GM23248 (cell line): Measurements from ENCODE around the gene DEPP1. TPM values are rescaled to one million over a fixed set of nuclear protein-coding genes. Genes with fewer than 3 reads are reported as not detected.

ENCODE experiments used
- DNase-seq: peaks from one replicate; pipeline ENCODE4 v3.0.0-alpha.2; 2015
- H2AFZ ChIP-seq: fragments of 200-600 bp; sonication (generic); 2 replicates; pipeline ENCODE4 v1.6.1; 2016; ENCODE audit warnings: antibody characterized with exemption
- H3F3A ChIP-seq: fragments of 200-600 bp; sonication (generic); 2 replicates; pipeline ENCODE4 v1.6.1; 2016; ENCODE audit warnings: mild to moderate bottlenecking, antibody characterized with exemption, mixed run types; ENCODE audit not compliant: insufficient read depth
- H3K27ac ChIP-seq: fragments of 200-600 bp; sonication (generic); 2 replicates; pipeline ENCODE4 v1.5.1; 2016; ENCODE audit warnings: mild to moderate bottlenecking
- H3K27me3 ChIP-seq: fragments of 200-600 bp; sonication (generic); replicated peaks from 2 replicates; pipeline ENCODE4 v1.6.1; 2016; ENCODE audit warnings: mild to moderate bottlenecking; ENCODE audit not compliant: insufficient read depth
- H3K36me3 ChIP-seq: fragments of 200-600 bp; sonication (generic); 2 replicates; pipeline ENCODE4 v1.6.1; 2016; ENCODE audit warnings: low read depth, mild to moderate bottlenecking
- H3K4me1 ChIP-seq: fragments of 200-600 bp; sonication (generic); 2 replicates; pipeline ENCODE4 v1.6.1; 2016; ENCODE audit warnings: mild to moderate bottlenecking; ENCODE audit not compliant: insufficient read depth
- H3K4me2 ChIP-seq: fragments of 200-600 bp; sonication (generic); one replicate; pipeline ENCODE4 v1.6.1; 2016; ENCODE audit warnings: mild to moderate bottlenecking; ENCODE audit not compliant: unreplicated experiment
- H3K4me3 ChIP-seq: fragments of 200-600 bp; sonication (generic); 2 replicates; pipeline ENCODE4 v1.5.1; 2016; ENCODE audit warnings: mild to moderate bottlenecking
- H3K79me2 ChIP-seq: fragments of 200-600 bp; sonication (generic); 2 replicates; pipeline ENCODE4 v1.6.1; 2016; ENCODE audit warnings: mild to moderate bottlenecking; ENCODE audit not compliant: insufficient read depth
- H3K9ac ChIP-seq: fragments of 200-600 bp; sonication (generic); 2 replicates; pipeline ENCODE4 v1.6.1; 2016; ENCODE audit warnings: mild to moderate bottlenecking
- H3K9me2 ChIP-seq: fragments of 200-600 bp; sonication (generic); 2 replicates; pipeline ENCODE4 v1.6.1; 2016; ENCODE audit warnings: mixed run types, mild to moderate bottlenecking, moderate library complexity; ENCODE audit not compliant: insufficient read depth
- H3K9me3 ChIP-seq: fragments of 200-600 bp; sonication (generic); one replicate; pipeline ENCODE4 v1.6.1; 2017; ENCODE audit warnings: low read depth
- H4K20me1 ChIP-seq: fragments of 200-600 bp; sonication (generic); 2 replicates; pipeline ENCODE4 v1.6.0; 2016; ENCODE audit not compliant: insufficient read depth
- EZH2 ChIP-seq: fragments of 200-600 bp; sonication (generic); IDR thresholded peaks from 2 replicates; pipeline ENCODE4 v1.6.1; 2018; ENCODE audit warnings: antibody characterized with exemption, mild to moderate bottlenecking; ENCODE audit not compliant: insufficient read depth, poor library complexity, severe bottlenecking
- EZH2phosphoT487 ChIP-seq: fragments of 200-600 bp; sonication (generic); IDR thresholded peaks from 2 replicates; pipeline ENCODE4 v1.6.1; 2018; ENCODE audit warnings: antibody characterized with exemption, moderate library complexity, mild to moderate bottlenecking, low read depth; ENCODE audit not compliant: insufficient read depth
- WGBS, 2 experiments: methylation state at CpG; one replicate each; pipeline ENCODE4 v1.1.6; 2015 to 2017; ENCODE audit warnings: low lambda C conversion rate in 2 of 2, low coverage in 1 of 2; ENCODE audit errors: missing lambda C conversion rate in 2 of 2; 5-methylcytosine and 5-hydroxymethylcytosine counted together
- in situ Hi-C: fragments of 300-500 bp; cut with MboI; formaldehyde crosslinking; loops from 2 replicates; pipeline ENCODE4 v1.15.0; 2020
- polyA plus RNA-seq: library from polyadenylated mRNA; unstranded; fragments of >200 nt; fragmentation: Nextera tagmentation; extraction: Ambion mirVana; gene quantifications from 2 replicates; pipeline ENCODE4 v1.2.1, GENCODE V29; 2016
- total RNA-seq: library from RNA; depleted of rRNA; stranded (reverse); fragments of >200 nt; shearing (Covaris generic); gene quantifications from 2 replicates; pipeline ENCODE4 v1.2.3, GENCODE V29; 2014

Gene DEPP1
- total and polyA plus RNA-seq, 2 experiments from 2014 or later = 10.1 to 10.2 TPM

DNA sequence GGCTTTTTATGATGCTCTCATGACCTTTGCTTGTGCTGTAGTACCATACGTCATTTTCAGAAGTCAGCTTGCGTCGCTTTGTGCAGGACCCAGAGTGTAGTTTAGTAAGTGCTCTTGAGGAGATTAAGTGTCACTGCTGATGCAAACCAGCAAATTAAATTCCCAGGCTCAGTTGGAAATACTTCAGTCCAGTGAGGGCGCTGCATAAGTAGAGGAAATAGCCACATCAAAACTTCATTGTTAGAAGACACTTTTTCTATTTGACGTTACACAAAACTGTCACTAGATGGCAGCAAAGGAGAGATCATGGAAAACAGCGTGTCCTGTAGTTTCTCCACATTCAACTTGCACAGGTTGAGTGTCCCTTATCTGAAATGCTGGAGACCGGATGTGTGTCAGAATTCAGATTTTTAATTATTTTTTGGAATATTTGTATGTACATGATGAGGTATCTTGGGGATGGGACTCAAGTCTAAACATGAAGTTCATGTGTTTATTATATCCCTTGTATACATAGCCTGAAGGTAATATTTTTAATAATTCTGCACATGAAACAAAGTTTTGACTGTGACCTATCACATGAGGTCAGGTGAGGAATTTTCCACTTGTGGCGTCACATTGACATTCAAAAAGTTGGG is 30.0 kb upstream of the DEPP1 start:
- in situ Hi-C loops = no loop called here
- no peaks in the 10 kb centered on the region for H3K27me3 ChIP-seq
- H3K79me2 ChIP-seq = peaks cover 8% of the 10 kb centered on the region
- H2AFZ ChIP-seq = 0 out of 2 replicates have a peak overlapping the region, but pooled peaks have one; percentile 14
- no peak overlapping the region for H3K9ac ChIP-seq
- peaks cover 12% of the 10 kb centered on the region; the same call in 1 of the 2 replicates for H3K36me3 ChIP-seq
- peak overlapping the region; percentile 10 for H3K4me2 ChIP-seq
- peak overlapping the region; percentile 32; the same call in 1 of the 2 replicates for H3K4me3 ChIP-seq
- H3F3A ChIP-seq = peaks cover 9% of the 10 kb centered on the region
- 2% methylated on average over 8 of the region's 8 CpGs for WGBS, 2 experiments
- DNase-seq = peak; percentile 90
- H4K20me1 ChIP-seq = no peaks in the 10 kb centered on the region
- no peaks in the 10 kb centered on the region for H3K4me1 ChIP-seq
- no peaks in the 10 kb centered on the region for H3K9me3 ChIP-seq
- H3K9me2 ChIP-seq = no peaks in the 10 kb centered on the region
- H3K27ac ChIP-seq = no peak overlapping the region
- TF ChIP-seq EZH2phosphoT487 = no peak
- no peak for TF ChIP-seq EZH2

DNA sequence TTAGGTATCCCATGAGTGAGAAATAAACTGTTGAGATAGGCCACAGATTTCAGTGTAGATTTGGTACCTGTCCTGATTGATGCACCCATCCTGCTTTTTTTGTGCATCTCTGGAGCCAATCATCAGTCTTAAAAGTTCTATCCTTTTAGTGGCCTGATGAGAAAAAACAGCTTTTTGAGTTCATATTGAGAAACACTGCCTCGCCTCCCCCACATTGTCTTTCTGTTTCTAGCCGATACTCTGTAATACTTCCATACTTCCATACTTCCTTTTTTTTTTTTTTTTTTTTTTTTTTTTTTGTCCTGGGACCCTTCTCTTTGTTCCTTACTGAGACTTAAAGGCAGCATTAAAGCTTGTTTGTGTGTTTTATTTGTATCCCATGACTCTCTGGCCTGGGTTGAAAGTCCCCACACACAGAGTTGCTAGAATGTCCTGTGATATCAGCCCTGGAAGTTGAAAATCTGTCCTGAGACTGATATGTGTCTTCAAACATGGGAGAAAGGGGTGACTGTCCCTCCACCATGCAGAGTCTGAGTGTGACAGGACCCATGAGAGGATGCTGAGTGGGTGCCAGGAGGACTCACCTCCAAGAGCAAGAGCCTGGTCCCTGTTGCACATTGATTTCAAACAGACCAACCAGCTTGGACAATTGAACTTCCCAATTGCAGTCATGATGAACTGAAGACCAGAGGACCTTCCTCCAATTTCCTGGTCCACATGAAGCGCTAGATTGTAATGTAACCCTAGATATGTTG is 27.8 kb upstream of the DEPP1 start:
- Histone ChIP-seq H3K27ac (no peak overlapping the region), H3K9me2 (no peaks in the 10 kb centered on the region), H3K4me2 (no peak overlapping the region), H3K36me3 (peaks cover 13% of the 10 kb centered on the region; the same call in 1 of the 2 replicates), H2AFZ (no peak overlapping the region), H3K27me3 (no peaks in the 10 kb centered on the region), H3K9ac (no peak overlapping the region), H3F3A (peaks cover 18% of the 10 kb centered on the region), H3K4me1 (peaks cover 10% of the 10 kb centered on the region), H4K20me1 (no peaks in the 10 kb centered on the region), H3K9me3 (no peaks in the 10 kb centered on the region), H3K79me2 (peaks cover 28% of the 10 kb centered on the region), H3K4me3 (no peak overlapping the region)
- TF ChIP-seq EZH2phosphoT487 (no peak), EZH2 (no peak)
- in situ Hi-C loops = no loop called here
- no peak for DNase-seq
- WGBS, 2 experiments = 95 to 100% methylated on average over 3 of the region's 3 CpGs

DNA sequence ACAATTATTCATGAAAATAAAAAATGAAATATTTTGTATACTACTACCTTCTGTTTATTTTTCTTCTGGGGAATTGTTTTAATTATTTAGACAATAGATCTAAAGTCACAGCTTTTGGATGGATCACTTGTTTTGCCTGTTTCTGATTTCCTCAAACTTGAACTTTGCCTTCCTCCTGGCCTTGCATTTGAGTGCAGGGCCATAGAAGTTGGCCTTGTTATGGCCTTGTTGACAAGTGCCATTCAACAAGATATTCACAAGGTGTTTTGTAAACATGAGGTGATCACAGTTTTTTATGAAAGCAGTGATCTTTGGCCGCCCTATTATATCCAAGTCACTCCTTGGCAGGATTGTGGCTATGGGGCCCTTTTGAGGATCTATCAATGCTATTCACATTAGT is 26.7 kb upstream of the DEPP1 start:
- H3K79me2 ChIP-seq = peaks cover 28% of the 10 kb centered on the region
- H3K27me3 ChIP-seq = no peaks in the 10 kb centered on the region
- no peaks in the 10 kb centered on the region for H3K9me2 ChIP-seq
- H2AFZ ChIP-seq = no peak overlapping the region
- no peaks in the 10 kb centered on the region for H4K20me1 ChIP-seq
- in situ Hi-C loops = no loop called here
- no peak overlapping the region for H3K9ac ChIP-seq
- no peak overlapping the region for H3K27ac ChIP-seq
- peaks cover 23% of the 10 kb centered on the region for H3F3A ChIP-seq
- no peak for TF ChIP-seq EZH2
- no peak for TF ChIP-seq EZH2phosphoT487
- H3K9me3 ChIP-seq = no peaks in the 10 kb centered on the region
- DNase-seq = no peak
- no peak overlapping the region for H3K4me3 ChIP-seq
- H3K36me3 ChIP-seq = peaks cover 13% of the 10 kb centered on the region; the same call in 1 of the 2 replicates
- peaks cover 14% of the 10 kb centered on the region for H3K4me1 ChIP-seq
- no peak overlapping the region for H3K4me2 ChIP-seq
- 96 to 100% methylated on average over 1 of the region's 1 CpG for WGBS, 2 experiments

DNA sequence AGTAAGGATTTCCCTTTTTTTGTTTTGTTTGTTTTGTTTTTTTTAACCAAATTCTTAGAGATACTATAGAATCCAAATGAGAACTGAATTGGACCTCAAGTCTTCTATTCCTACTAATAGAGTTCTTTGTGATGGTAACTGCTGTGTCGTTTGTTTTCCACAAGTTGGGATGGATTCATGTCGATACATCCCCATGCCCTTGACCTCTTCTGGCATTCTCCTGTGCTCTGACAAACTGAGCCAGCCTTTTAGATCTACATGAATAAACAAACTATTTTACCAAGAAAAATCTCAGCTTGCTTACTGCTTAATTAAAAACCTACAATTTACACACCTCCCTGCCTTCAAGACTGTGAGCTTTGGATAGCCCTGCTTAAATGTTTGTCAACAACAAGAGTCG is 26.1 kb upstream of the DEPP1 start:
- H3F3A ChIP-seq = peaks cover 29% of the 10 kb centered on the region
- H4K20me1 ChIP-seq = no peaks in the 10 kb centered on the region
- no peak overlapping the region for H2AFZ ChIP-seq
- DNase-seq = no peak
- H3K27ac ChIP-seq = no peak overlapping the region
- no peaks in the 10 kb centered on the region for H3K9me3 ChIP-seq
- WGBS, 2 experiments = 69 to 74% methylated on average over 3 of the region's 3 CpGs
- no peak overlapping the region for H3K9ac ChIP-seq
- in situ Hi-C loops = no loop called here
- peaks cover 20% of the 10 kb centered on the region for H3K4me1 ChIP-seq
- TF ChIP-seq EZH2phosphoT487 (no peak), EZH2 (no peak)
- peaks cover 13% of the 10 kb centered on the region; the same call in 1 of the 2 replicates for H3K36me3 ChIP-seq
- no peaks in the 10 kb centered on the region for H3K9me2 ChIP-seq
- H3K27me3 ChIP-seq = no peaks in the 10 kb centered on the region
- no peak overlapping the region for H3K4me2 ChIP-seq
- no peak overlapping the region for H3K4me3 ChIP-seq
- peaks cover 28% of the 10 kb centered on the region for H3K79me2 ChIP-seq
